Measurements from ENCODE around the gene VPS26A.

DNA sequence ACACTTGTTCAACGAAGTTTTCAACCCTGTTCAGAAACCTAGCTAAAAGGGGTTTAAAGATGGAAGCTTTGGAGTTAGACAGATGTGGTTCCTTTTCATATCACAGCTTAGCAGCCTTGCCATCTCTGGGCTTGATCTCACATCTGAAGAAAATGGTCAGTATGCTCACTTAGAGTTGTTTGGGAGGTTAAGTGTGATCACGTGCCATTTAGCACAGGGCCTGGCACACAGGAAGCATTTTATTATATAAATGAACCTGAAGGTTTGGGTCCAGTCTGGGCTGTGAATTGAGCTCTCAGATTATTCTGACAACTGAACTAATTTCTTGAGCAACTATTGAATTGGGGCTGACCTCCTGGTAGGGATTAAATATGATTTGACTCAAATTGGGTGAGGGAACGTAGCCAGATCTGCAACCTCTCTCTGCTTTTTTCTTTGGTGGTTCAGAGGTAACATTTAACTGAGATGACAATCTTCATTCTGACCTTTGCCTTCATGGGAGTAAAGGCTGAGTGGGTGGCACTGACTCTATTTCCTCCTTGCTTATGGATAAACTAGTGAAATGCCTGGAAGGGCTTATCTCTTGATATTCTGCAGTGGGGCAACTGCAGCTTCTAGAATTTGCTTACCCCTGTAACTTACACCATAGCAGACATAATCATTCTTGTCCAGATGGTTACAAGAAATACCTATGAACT, 86.0 kb downstream of the VPS26A start:
- TF ChIP-seq, protein P1, sequence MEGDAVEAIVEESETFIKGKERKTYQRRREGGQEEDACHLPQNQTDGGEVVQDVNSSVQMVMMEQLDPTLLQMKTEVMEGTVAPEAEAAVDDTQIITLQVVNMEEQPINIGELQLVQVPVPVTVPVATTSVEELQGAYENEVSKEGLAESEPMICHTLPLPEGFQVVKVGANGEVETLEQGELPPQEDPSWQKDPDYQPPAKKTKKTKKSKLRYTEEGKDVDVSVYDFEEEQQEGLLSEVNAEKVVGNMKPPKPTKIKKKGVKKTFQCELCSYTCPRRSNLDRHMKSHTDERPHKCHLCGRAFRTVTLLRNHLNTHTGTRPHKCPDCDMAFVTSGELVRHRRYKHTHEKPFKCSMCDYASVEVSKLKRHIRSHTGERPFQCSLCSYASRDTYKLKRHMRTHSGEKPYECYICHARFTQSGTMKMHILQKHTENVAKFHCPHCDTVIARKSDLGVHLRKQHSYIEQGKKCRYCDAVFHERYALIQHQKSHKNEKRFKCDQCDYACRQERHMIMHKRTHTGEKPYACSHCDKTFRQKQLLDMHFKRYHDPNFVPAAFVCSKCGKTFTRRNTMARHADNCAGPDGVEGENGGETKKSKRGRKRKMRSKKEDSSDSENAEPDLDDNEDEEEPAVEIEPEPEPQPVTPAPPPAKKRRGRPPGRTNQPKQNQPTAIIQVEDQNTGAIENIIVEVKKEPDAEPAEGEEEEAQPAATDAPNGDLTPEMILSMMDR (IDR thresholded peaks at IDR 0.05) = no peak
- TF ChIP-seq POLR2A (IDR thresholded peaks at IDR 0.05) = no peak
